IMR-90 (cell line): ENCODE results near the gene TNFRSF4. TPM values are rescaled to one million over a fixed set of nuclear protein-coding genes. Genes with fewer than 3 reads are reported as not detected.

Experiments
- ATAC-seq: fragments of 200-7000 bp; cut with Tn5 transposase; 2 replicates; pipeline ENCODE4 v1.9.1; 2020; ENCODE audit warnings: low read depth, mild to moderate bottlenecking, moderate library complexity
- BruUV-seq: library from RNA; stranded (reverse); fragments of 400-500 nt; replicated peaks from 2 replicates; lab custom pipeline; 2021; lab: Mats Ljungman, UMichigan
- CTCF ChIA-PET: fragments of 300-600 bp; formaldehyde crosslinking; extraction: SDS; loops from one replicate; lab custom pipeline; 2021; ENCODE audit warnings: antibody characterized with exemption; lab: Yijun Ruan, JAX
- POLR2A ChIA-PET: fragments of 300-600 bp; sonication (Branson Sonifier 250); formaldehyde crosslinking; loops from one replicate; lab custom pipeline; 2022; ENCODE audit warnings: antibody characterized with exemption; ENCODE audit not compliant: unreplicated experiment; lab: Charles Lee
- DNase-seq: peaks from one replicate; pipeline ENCODE4 v3.0.0; 2013
- H2AFZ ChIP-seq: replicated peaks from 2 replicates; pipeline ENCODE3; 2013; ENCODE audit warnings: low read length, mild to moderate bottlenecking; ENCODE audit not compliant: poor library complexity
- H2AK5ac ChIP-seq: 2 replicates; pipeline ENCODE4 v1.6.1; 2013; ENCODE audit warnings: low read depth, low read length, inconsistent platforms
- H2AK9ac ChIP-seq: replicated peaks from 2 replicates; pipeline ENCODE3; 2013; ENCODE audit warnings: mild to moderate bottlenecking, low read depth, low read length, moderate library complexity; ENCODE audit not compliant: poor library complexity
- H2BK120ac ChIP-seq: 2 replicates; pipeline ENCODE4 v1.6.1; 2013; ENCODE audit warnings: low read depth, low read length, inconsistent platforms
- H2BK15ac ChIP-seq: 3 replicates; pipeline ENCODE4 v1.6.1; 2013; ENCODE audit warnings: low read depth, low read length, inconsistent platforms
- H2BK20ac ChIP-seq: 2 replicates; pipeline ENCODE4 v1.6.1; 2013; ENCODE audit warnings: low read depth, mild to moderate bottlenecking, inconsistent platforms, low read length, moderate library complexity
- H2BK5ac ChIP-seq: 2 replicates; pipeline ENCODE4 v1.6.1; 2013; ENCODE audit warnings: mild to moderate bottlenecking, low read depth, low read length, inconsistent platforms; ENCODE audit not compliant: poor library complexity, severe bottlenecking
- H3K14ac ChIP-seq: replicated peaks from 2 replicates; pipeline ENCODE4 v1.6.1; 2013; ENCODE audit warnings: low read depth, low read length, inconsistent platforms
- H3K18ac ChIP-seq: 2 replicates; pipeline ENCODE4 v1.6.1; 2013; ENCODE audit warnings: low read depth, low read length, control low read depth
- H3K23ac ChIP-seq: 2 replicates; pipeline ENCODE4 v1.6.1; 2013; ENCODE audit warnings: low read depth, low read length, inconsistent platforms
- H3K27ac ChIP-seq: 2 replicates; pipeline ENCODE4 v1.5.1; 2013; ENCODE audit warnings: mild to moderate bottlenecking, control low read depth, low read length; ENCODE audit not compliant: insufficient read depth
- H3K27me3 ChIP-seq: 2 replicates; pipeline ENCODE4 v1.6.1; 2013; ENCODE audit warnings: low read length; ENCODE audit not compliant: control insufficient read depth, insufficient read depth
- H3K36me3 ChIP-seq: 2 replicates; pipeline ENCODE4 v1.6.1; 2013; ENCODE audit warnings: low read length, mixed read lengths; ENCODE audit not compliant: control insufficient read depth, insufficient read depth
- H3K4ac ChIP-seq: 2 replicates; pipeline ENCODE4 v1.6.1; 2013; ENCODE audit warnings: low read depth, low read length, inconsistent platforms
- H3K4me1 ChIP-seq: 2 replicates; pipeline ENCODE4 v1.6.1; 2013; ENCODE audit warnings: low read length, mixed read lengths; ENCODE audit not compliant: control insufficient read depth, insufficient read depth
- H3K4me2 ChIP-seq: 2 replicates; pipeline ENCODE4 v1.6.1; 2013; ENCODE audit warnings: low read depth, mild to moderate bottlenecking, control low read depth, low read length, moderate library complexity
- H3K4me3 ChIP-seq: 2 replicates; pipeline ENCODE4 v1.5.1; 2013; ENCODE audit warnings: low read depth, mild to moderate bottlenecking, control low read depth, low read length, moderate library complexity; ENCODE audit not compliant: insufficient read depth
- H3K56ac ChIP-seq: 2 replicates; pipeline ENCODE4 v1.6.1; 2013; ENCODE audit warnings: low read length, inconsistent platforms; ENCODE audit not compliant: insufficient read depth; ENCODE audit errors: extremely low read depth
- H3K79me1 ChIP-seq, 2 experiments: 2 replicates each; pipeline ENCODE4 v1.6.1; 2013; ENCODE audit warnings: low read length in 2 of 2, inconsistent platforms in 1 of 2, low read depth in 1 of 2
- H3K9ac ChIP-seq: 2 replicates; pipeline ENCODE4 v1.6.1; 2013; ENCODE audit warnings: low read depth, low read length, control low read depth
- H3K9me1 ChIP-seq: 2 replicates; pipeline ENCODE4 v1.6.1; 2013; ENCODE audit warnings: low read length, inconsistent platforms; ENCODE audit not compliant: insufficient read depth
- H3K9me3 ChIP-seq: 2 replicates; pipeline ENCODE4 v1.6.1; 2013; ENCODE audit warnings: low read length; ENCODE audit not compliant: control insufficient read depth, insufficient read depth
- H4K20me1 ChIP-seq: 2 replicates; pipeline ENCODE4 v1.6.1; 2013; ENCODE audit warnings: low read length, inconsistent platforms; ENCODE audit not compliant: insufficient read depth
- H4K5ac ChIP-seq: 2 replicates; pipeline ENCODE4 v1.6.1; 2013; ENCODE audit warnings: mild to moderate bottlenecking, low read depth, low read length, control low read depth
- H4K8ac ChIP-seq, 2 experiments: 2 replicates each; pipeline ENCODE4 v1.6.1; 2013; ENCODE audit warnings: low read depth in 2 of 2, low read length in 2 of 2, control low read depth in 1 of 2, inconsistent platforms in 1 of 2
- H4K91ac ChIP-seq: 2 replicates; pipeline ENCODE4 v1.6.1; 2013; ENCODE audit warnings: low read depth, low read length, inconsistent platforms; ENCODE audit not compliant: insufficient read depth
- BHLHE40 ChIP-seq: fragments of 150-350 bp; IDR thresholded peaks from 2 replicates; pipeline ENCODE4 v1.6.1; 2016; ENCODE audit warnings: mild to moderate bottlenecking, low read depth, low read length
- CEBPB ChIP-seq: IDR thresholded peaks from 2 replicates; pipeline ENCODE4 v1.6.1; 2012; ENCODE audit warnings: low read depth, low read length, improper control_type of control experiment
- CHD1 ChIP-seq: IDR thresholded peaks from 2 replicates; pipeline ENCODE4 v1.6.1; 2012; ENCODE audit warnings: low read depth, low read length, improper control_type of control experiment
- CTCF ChIP-seq: conservative IDR thresholded peaks from 2 replicates; pipeline ENCODE4 v1.5.1; 2012; ENCODE audit warnings: mild to moderate bottlenecking, low read depth, low read length, improper control_type of control experiment
- ELK1 ChIP-seq: fragments of 150-350 bp; IDR thresholded peaks from 2 replicates; pipeline ENCODE4 v1.6.1; 2016; ENCODE audit warnings: low read depth, mild to moderate bottlenecking, low read length, moderate library complexity, borderline replicate concordance
- FOS ChIP-seq: fragments of 150-350 bp; IDR thresholded peaks from 2 replicates; pipeline ENCODE4 v1.6.1; 2016; ENCODE audit warnings: low read depth, low read length
- MAFK ChIP-seq: IDR thresholded peaks from 2 replicates; pipeline ENCODE4 v1.6.1; 2012; ENCODE audit warnings: low read depth, low read length, improper control_type of control experiment
- MAZ ChIP-seq: IDR thresholded peaks from 2 replicates; pipeline ENCODE4 v1.6.1; 2012; ENCODE audit warnings: low read depth, mild to moderate bottlenecking, low read length, improper control_type of control experiment, moderate library complexity, borderline replicate concordance
- MXI1 ChIP-seq: IDR thresholded peaks from 2 replicates; pipeline ENCODE4 v1.6.1; 2012; ENCODE audit warnings: low read depth, mild to moderate bottlenecking, low read length, moderate library complexity, borderline replicate concordance
- NFE2L2 ChIP-seq: fragments of 150-350 bp; IDR thresholded peaks from 2 replicates; pipeline ENCODE4 v1.6.1; 2016; ENCODE audit warnings: low read depth, mild to moderate bottlenecking, low read length
- POLR2A ChIP-seq: IDR thresholded peaks from 2 replicates; pipeline ENCODE4 v1.6.1; 2012; ENCODE audit warnings: mild to moderate bottlenecking, low read depth, low read length
- RAD21 ChIP-seq: IDR thresholded peaks from 2 replicates; pipeline ENCODE4 v1.6.1; 2012; ENCODE audit warnings: low read length, improper control_type of control experiment
- RCOR1 ChIP-seq: IDR thresholded peaks from 2 replicates; pipeline ENCODE4 v1.6.1; 2012; ENCODE audit warnings: mild to moderate bottlenecking, low read length, improper control_type of control experiment; ENCODE audit not compliant: insufficient replicate concordance
- RFX5 ChIP-seq: IDR thresholded peaks from 2 replicates; pipeline ENCODE4 v1.8.0; 2012; ENCODE audit warnings: low read depth, mild to moderate bottlenecking, low read length, moderate library complexity
- SMC3 ChIP-seq: fragments of 150-350 bp; IDR thresholded peaks from 2 replicates; pipeline ENCODE4 v1.6.1; 2016; ENCODE audit warnings: low read depth, mild to moderate bottlenecking, antibody characterized with exemption, low read length, moderate library complexity
- USF2 ChIP-seq: fragments of 150-350 bp; IDR thresholded peaks from 2 replicates; pipeline ENCODE4 v1.6.1; 2017; ENCODE audit warnings: mild to moderate bottlenecking, antibody characterized with exemption, low read length, low read depth
- WGBS, 2 experiments: methylation state at CpG; one replicate each; pipeline versions ENCODE4 v1.1.5 to v1.1.7; 2013; ENCODE audit warnings: missing lambda C conversion rate in 2 of 2; ENCODE audit not compliant: insufficient read length in 1 of 2; ENCODE audit errors: extremely low coverage in 2 of 2; 5-methylcytosine and 5-hydroxymethylcytosine counted together
- dilution Hi-C: fragments of 300-500 bp; cut with HindIII; formaldehyde crosslinking; loops from one replicate; pipeline ENCODE4 v1.14.3; 2018; ENCODE audit warnings: low sequenced_read_pairs; ENCODE audit not compliant: unreplicated experiment
- in situ Hi-C: fragments of 300-500 bp; cut with MboI; formaldehyde crosslinking; loops from 3 replicates; pipeline ENCODE4 v1.14.3; 2019; ENCODE audit warnings: low sequenced_read_pairs, inconsistent platforms, mixed read lengths
- intact Hi-C: fragments of 100-400 bp; cut with micrococcal nuclease; formaldehyde crosslinking; loops from 2 replicates; pipeline ENCODE4 v1.10.0; 2022
- polyA plus RNA-seq, 3 experiments: library from polyadenylated mRNA; depleted of rRNA; stranded (reverse); fragments of >200 nt; gene quantifications; 2 replicates each; pipeline ENCODE4 v1.2.3, GENCODE V29; 2012; ENCODE audit warnings: low replicate concordance in 1 of 3
- total RNA-seq: library from RNA; depleted of rRNA; stranded (reverse); fragments of >200 nt; gene quantifications from 2 replicates; pipeline ENCODE4 v1.2.3, GENCODE V29; 2012

Gene TNFRSF4
- total and polyA plus RNA-seq, 2 of the 4 experiments (the other 2 are of a cell fraction) = 0.15 TPM; not detected in 1

- TF ChIP-seq MXI1 (no peak), FOS (no peak), MAZ (no peak), RFX5 (no peak), RAD21 (no peak), CEBPB (no peak), MAFK (no peak), RCOR1 (no peak), NFE2L2 (no peak), CTCF (no peak), POLR2A (no peak), USF2 (no peak), CHD1 (no peak), BHLHE40 (no peak), SMC3 (no peak), ELK1 (no peak)
- in situ Hi-C loops = no loop called here
Observed at GRCh38 chr1:1173793-1174415, 40.0 kb downstream of the TNFRSF4 start, which contains the start of gene TTLL10. Gene TTLL10 (plus strand): TSS chr1:1173880. CDS start chr1:1179216, 5,336 bp downstream.

More at GRCh38 chr1:1173793-1174415, 40.0 kb downstream of the TNFRSF4 start, which contains the start of gene TTLL10:
- no TSS peak for BruUV-seq
- Histone ChIP-seq H3K4ac (no peak within 1 kb of the TSS), H2BK5ac (no peak within 1 kb of the TSS), H2BK15ac (no peak within 1 kb of the TSS), H3K4me2 (no peak within 1 kb of the TSS), H2BK20ac (no peak within 1 kb of the TSS), H3K36me3 (no peaks in the 10 kb centered on the region), H3K4me3 (no peak within 1 kb of the TSS), H4K5ac (no peak within 1 kb of the TSS), H4K91ac (no peak within 1 kb of the TSS), H3K14ac (no peak within 1 kb of the TSS), H3K56ac (no peak within 1 kb of the TSS), H3K23ac (no peak within 1 kb of the TSS), H3K27ac (no peak within 1 kb of the TSS), H3K18ac (no peak within 1 kb of the TSS), H2AK5ac (no peak within 1 kb of the TSS), H2AK9ac (peak within 1 kb of the TSS; percentile 37), H4K8ac (no peak within 1 kb of the TSS), H4K20me1 (no peaks in the 10 kb centered on the region; the same call in 1 of the 2 replicates), H3K79me1 (no peaks in the 10 kb centered on the region), H3K9ac (no peak within 1 kb of the TSS), H3K9me1 (no peaks in the 10 kb centered on the region), H3K27me3 (peaks cover 72% of the 10 kb centered on the region), H2AFZ (peak within 1 kb of the TSS; percentile 32), H3K9me3 (peaks cover 6% of the 10 kb centered on the region), H3K4me1 (no peaks in the 10 kb centered on the region), H2BK120ac (no peak within 1 kb of the TSS)
- 16% methylated on average over 19 of the region's 35 CpGs; no CpG with 5 or more reads in 1 of the 2 experiments for WGBS, 2 experiments
- intact Hi-C loops = no loop called here
- ChIA-PET CTCF (no interaction called here), POLR2A (no interaction called here)
- DNase-seq (no peak), ATAC-seq (peak; percentile 24; the same call in 1 of the 2 replicates)
- dilution Hi-C loops = no loop called here
